Measurements from ENCODE around the gene GRIA4. TPM values are rescaled to one million over a fixed set of nuclear protein-coding genes. Genes with fewer than 3 reads are reported as not detected.

The GRIA4 gene
- total RNA-seq, 1 experiment from 2014 or later: not detected

DNA sequence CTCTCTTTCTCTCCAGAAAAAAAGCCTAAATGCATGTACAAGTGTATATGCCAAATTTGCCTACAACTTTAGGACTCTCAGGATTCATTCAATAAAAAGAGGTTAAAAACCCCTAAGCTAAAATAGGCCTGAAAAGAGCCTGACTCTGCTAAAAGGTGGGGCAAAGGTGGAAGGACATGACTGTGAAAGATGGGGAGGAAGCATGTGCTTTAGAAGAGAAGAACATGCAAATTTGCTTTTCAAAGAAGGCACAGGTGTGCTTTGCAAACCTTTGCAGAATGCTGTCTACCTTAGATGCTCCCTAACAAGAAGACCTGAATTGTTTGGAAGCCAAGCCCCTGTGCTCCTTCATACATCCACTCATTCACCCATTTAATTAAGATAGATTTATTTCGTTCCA, 87.4 kb downstream of the GRIA4 start:
- no peak for DNase-seq
- CTCF ChIA-PET: no interaction called here
- no peaks in the 10 kb centered on the region for H3K4me1 ChIP-seq (replicated peaks; ENCODE audit: insufficient read depth)
- no peak overlapping the region for H3K4me2 ChIP-seq
- H3K27ac ChIP-seq: no peak overlapping the region
- no peaks in the 10 kb centered on the region for H3K9me3 ChIP-seq (ENCODE audit: insufficient read depth, low read depth)
- TF ChIP-seq EZH2 (IDR thresholded peaks at IDR 0.05; ENCODE audit: low read depth): no peak
- TF ChIP-seq, protein P1, sequence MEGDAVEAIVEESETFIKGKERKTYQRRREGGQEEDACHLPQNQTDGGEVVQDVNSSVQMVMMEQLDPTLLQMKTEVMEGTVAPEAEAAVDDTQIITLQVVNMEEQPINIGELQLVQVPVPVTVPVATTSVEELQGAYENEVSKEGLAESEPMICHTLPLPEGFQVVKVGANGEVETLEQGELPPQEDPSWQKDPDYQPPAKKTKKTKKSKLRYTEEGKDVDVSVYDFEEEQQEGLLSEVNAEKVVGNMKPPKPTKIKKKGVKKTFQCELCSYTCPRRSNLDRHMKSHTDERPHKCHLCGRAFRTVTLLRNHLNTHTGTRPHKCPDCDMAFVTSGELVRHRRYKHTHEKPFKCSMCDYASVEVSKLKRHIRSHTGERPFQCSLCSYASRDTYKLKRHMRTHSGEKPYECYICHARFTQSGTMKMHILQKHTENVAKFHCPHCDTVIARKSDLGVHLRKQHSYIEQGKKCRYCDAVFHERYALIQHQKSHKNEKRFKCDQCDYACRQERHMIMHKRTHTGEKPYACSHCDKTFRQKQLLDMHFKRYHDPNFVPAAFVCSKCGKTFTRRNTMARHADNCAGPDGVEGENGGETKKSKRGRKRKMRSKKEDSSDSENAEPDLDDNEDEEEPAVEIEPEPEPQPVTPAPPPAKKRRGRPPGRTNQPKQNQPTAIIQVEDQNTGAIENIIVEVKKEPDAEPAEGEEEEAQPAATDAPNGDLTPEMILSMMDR (conservative IDR thresholded peaks at IDR 0.05): no peak
- POLR2A ChIA-PET (ENCODE audit: unreplicated experiment): no interaction called here
- intact Hi-C loops (cut with micrococcal nuclease; ENCODE audit: unreplicated experiment): no loop called here
- no peaks in the 10 kb centered on the region for H3F3A ChIP-seq (ENCODE audit: insufficient read depth, low read depth)
- no peaks in the 10 kb centered on the region for H3K36me3 ChIP-seq (ENCODE audit: low read depth)
- no peaks in the 10 kb centered on the region for H3K27me3 ChIP-seq (ENCODE audit: insufficient read depth, low read depth)
- H3K4me3 ChIP-seq: no peak overlapping the region
- no peaks in the 10 kb centered on the region for H3K9me2 ChIP-seq (ENCODE audit: insufficient read depth)
- no peaks in the 10 kb centered on the region for H4K20me1 ChIP-seq (ENCODE audit: insufficient read depth)
- no peak overlapping the region for H2AFZ ChIP-seq
- no peaks in the 10 kb centered on the region for H3K79me2 ChIP-seq (ENCODE audit: low read depth)
- no TSS peak for BruUV-seq (replicated peaks)

- Histone ChIP-seq H3K4me3 (no peak overlapping the region), H3K4me1 (replicated peaks; ENCODE audit: insufficient read depth) (no peaks in the 10 kb centered on the region), H3K79me2 (ENCODE audit: low read depth) (no peaks in the 10 kb centered on the region), H2AFZ (no peak overlapping the region), H3K9me3 (ENCODE audit: insufficient read depth, low read depth) (no peaks in the 10 kb centered on the region), H4K20me1 (ENCODE audit: insufficient read depth) (no peaks in the 10 kb centered on the region), H3K36me3 (ENCODE audit: low read depth) (no peaks in the 10 kb centered on the region), H3K4me2 (no peak overlapping the region), H3F3A (ENCODE audit: insufficient read depth, low read depth) (no peaks in the 10 kb centered on the region), H3K9me2 (ENCODE audit: insufficient read depth) (no peaks in the 10 kb centered on the region), H3K27ac (no peak overlapping the region), H3K27me3 (ENCODE audit: insufficient read depth, low read depth) (no peaks in the 10 kb centered on the region)
- intact Hi-C loops (cut with micrococcal nuclease; ENCODE audit: unreplicated experiment): no loop called here
- TF ChIP-seq EZH2 (IDR thresholded peaks at IDR 0.05; ENCODE audit: low read depth): no peak
- TF ChIP-seq, protein P1 (conservative IDR thresholded peaks at IDR 0.05): no peak
- DNase-seq: no peak
- ChIA-PET POLR2A (ENCODE audit: unreplicated experiment) (interaction anchor here (0.6 kb wide), 1 partner anchor 1275 kb away, joined by 4 read pairs; no protein-coding TSS in a partner anchor), CTCF (no interaction called here)
- no TSS peak for BruUV-seq (replicated peaks)
Observed at GRCh38 chr11:105699203-105699602, 89.3 kb downstream of the GRIA4 start.

DNA sequence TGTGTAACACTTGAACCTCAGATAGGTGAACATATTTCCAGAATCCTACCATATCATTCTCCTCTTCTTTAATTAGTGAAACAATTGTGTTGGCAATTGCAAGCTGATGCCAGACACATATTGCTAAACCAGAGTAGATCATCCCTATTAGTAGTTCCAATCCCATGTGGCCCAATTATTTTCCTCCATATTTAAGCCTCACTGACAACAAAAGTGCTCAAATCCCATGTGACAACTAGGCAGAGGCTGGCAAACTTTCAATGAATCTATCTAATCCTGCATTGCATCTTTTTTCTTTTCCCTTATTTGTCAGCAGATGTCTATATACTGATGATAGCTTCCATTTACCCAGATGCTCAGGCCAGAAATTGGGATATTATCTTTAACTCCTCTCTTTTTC, 90.4 kb downstream of the GRIA4 start:
- H3K4me1 ChIP-seq (replicated peaks; ENCODE audit: insufficient read depth): no peaks in the 10 kb centered on the region
- DNase-seq: no peak
- H3K79me2 ChIP-seq (ENCODE audit: low read depth): no peaks in the 10 kb centered on the region
- TF ChIP-seq, protein P1 (conservative IDR thresholded peaks at IDR 0.05): no peak
- no peak for TF ChIP-seq EZH2 (IDR thresholded peaks at IDR 0.05; ENCODE audit: low read depth)
- H3K27ac ChIP-seq: no peak overlapping the region
- no peak overlapping the region for H3K4me3 ChIP-seq
- POLR2A ChIA-PET (ENCODE audit: unreplicated experiment): no interaction called here
- no peaks in the 10 kb centered on the region for H3F3A ChIP-seq (ENCODE audit: insufficient read depth, low read depth)
- H3K4me2 ChIP-seq: no peak overlapping the region
- no peaks in the 10 kb centered on the region for H4K20me1 ChIP-seq (ENCODE audit: insufficient read depth)
- CTCF ChIA-PET: no interaction called here
- H2AFZ ChIP-seq: no peak overlapping the region
- intact Hi-C loops (cut with micrococcal nuclease; ENCODE audit: unreplicated experiment): no loop called here
- no peaks in the 10 kb centered on the region for H3K9me2 ChIP-seq (ENCODE audit: insufficient read depth)
- BruUV-seq (replicated peaks): no TSS peak
- H3K27me3 ChIP-seq (ENCODE audit: insufficient read depth, low read depth): no peaks in the 10 kb centered on the region
- no peaks in the 10 kb centered on the region for H3K9me3 ChIP-seq (ENCODE audit: insufficient read depth, low read depth)
- no peaks in the 10 kb centered on the region for H3K36me3 ChIP-seq (ENCODE audit: low read depth)
